HEK293 (cell line): ENCODE results near the gene SLAMF1.

ENCODE experiments used
- CTCF ChIA-PET: fragments of 350-600 bp; formaldehyde crosslinking; extraction: SDS; loops from one replicate; lab custom pipeline; 2021; ENCODE audit warnings: antibody characterized with exemption; lab: Yijun Ruan, JAX
- POLR2A ChIA-PET: fragments of 300-600 bp; formaldehyde crosslinking; extraction: SDS; loops from one replicate; lab custom pipeline; 2020; ENCODE audit warnings: antibody characterized with exemption, inconsistent platforms; lab: Yijun Ruan, JAX
- H3K27ac ChIP-seq: fragments of 200-500 bp; sonication (Bioruptor generic); 2 replicates; pipeline ENCODE4 v1.5.1; 2014; ENCODE audit warnings: low read depth, low read length, control low read depth, inconsistent platforms; ENCODE audit errors: extremely low read depth
- H3K36me3 ChIP-seq, 2 experiments: fragments of 200-500 bp in 1 of 2; sonication (Bioruptor generic) in 1 of 2; 1 replicate in 1 of 2; 2 replicates in 1 of 2; pipeline ENCODE4 v1.5.1; 2014 to 2017; ENCODE audit warnings: inconsistent platforms in 2 of 2, low read length in 2 of 2; ENCODE audit not compliant: control insufficient read depth in 2 of 2, insufficient read depth in 1 of 2
- H3K4me1 ChIP-seq: fragments of 200-500 bp; sonication (Bioruptor generic); 2 replicates; pipeline ENCODE4 v1.5.1; 2014; ENCODE audit warnings: mild to moderate bottlenecking, low read length, inconsistent platforms; ENCODE audit not compliant: control insufficient read depth, insufficient read depth
- H3K4me3 ChIP-seq: 2 replicates; pipeline ENCODE4 v1.5.1; 2011; ENCODE audit warnings: low read depth, mild to moderate bottlenecking, control low read depth, low read length, moderate library complexity
- H3K9me3 ChIP-seq: fragments of 200-500 bp; sonication (Bioruptor generic); 2 replicates; pipeline ENCODE4 v1.5.1; 2014; ENCODE audit warnings: low read depth, low read length, inconsistent platforms; ENCODE audit not compliant: control insufficient read depth, insufficient read depth
- CTCF ChIP-seq: fragments of 450-650 bp; formaldehyde crosslinking; IDR thresholded peaks from 2 replicates; pipeline ENCODE4 v1.5.1; 2016; ENCODE audit warnings: missing biosample characterization, missing genetic modification characterization
- KLF16 ChIP-seq: fragments of 450-650 bp; formaldehyde crosslinking; IDR thresholded peaks from 2 replicates; pipeline ENCODE4 v1.5.1; 2017; ENCODE audit warnings: missing biosample characterization, missing genetic modification characterization
- KLF7 ChIP-seq: fragments of 450-650 bp; formaldehyde crosslinking; IDR thresholded peaks from 2 replicates; pipeline ENCODE4 v1.5.1; 2016; ENCODE audit warnings: missing biosample characterization, missing genetic modification characterization, borderline replicate concordance
- KLF9 ChIP-seq: fragments of 450-650 bp; formaldehyde crosslinking; IDR thresholded peaks from 2 replicates; pipeline ENCODE4 v1.5.1; 2016; ENCODE audit warnings: missing biosample characterization, missing genetic modification characterization, low read depth
- SP7 ChIP-seq: fragments of 450-650 bp; formaldehyde crosslinking; IDR thresholded peaks from 2 replicates; pipeline ENCODE4 v1.5.1; 2016; ENCODE audit warnings: missing biosample characterization, missing genetic modification characterization
- YY1 ChIP-seq: fragments of 450-650 bp; formaldehyde crosslinking; IDR thresholded peaks from 2 replicates; pipeline ENCODE4 v1.5.1; 2018; ENCODE audit warnings: missing biosample characterization, missing genetic modification characterization
- ZNF133 ChIP-seq: fragments of 450-650 bp; formaldehyde crosslinking; IDR thresholded peaks from 2 replicates; pipeline ENCODE4 v1.5.1; 2016; ENCODE audit warnings: missing biosample characterization, missing genetic modification characterization
- ZNF140 ChIP-seq: fragments of 450-650 bp; formaldehyde crosslinking; IDR thresholded peaks from 2 replicates; pipeline ENCODE4 v1.5.1; 2016; ENCODE audit warnings: missing biosample characterization, missing genetic modification characterization
- ZNF202 ChIP-seq: fragments of 450-650 bp; formaldehyde crosslinking; IDR thresholded peaks from 2 replicates; pipeline ENCODE4 v1.5.1; 2016; ENCODE audit warnings: missing biosample characterization, missing genetic modification characterization, borderline replicate concordance
- ZNF211 ChIP-seq: fragments of 450-650 bp; formaldehyde crosslinking; IDR thresholded peaks from 2 replicates; pipeline ENCODE4 v1.5.1; 2016; ENCODE audit warnings: low read depth, missing biosample characterization, missing genetic modification characterization
- ZNF239 ChIP-seq: fragments of 450-650 bp; formaldehyde crosslinking; IDR thresholded peaks from 2 replicates; pipeline ENCODE4 v1.5.1; 2016; ENCODE audit warnings: missing biosample characterization, missing genetic modification characterization
- ZNF24 ChIP-seq: fragments of 450-650 bp; formaldehyde crosslinking; IDR thresholded peaks from 2 replicates; pipeline ENCODE4 v1.5.1; 2016; ENCODE audit warnings: missing biosample characterization, missing genetic modification characterization
- ZNF280C ChIP-seq: fragments of 450-650 bp; formaldehyde crosslinking; IDR thresholded peaks from 2 replicates; pipeline ENCODE4 v1.5.1; 2016; ENCODE audit warnings: missing biosample characterization, missing genetic modification characterization
- ZNF391 ChIP-seq: fragments of 450-650 bp; formaldehyde crosslinking; IDR thresholded peaks from 2 replicates; pipeline ENCODE4 v1.5.1; 2016; ENCODE audit warnings: low read depth, missing biosample characterization, missing genetic modification characterization, borderline replicate concordance
- ZNF513 ChIP-seq: fragments of 450-650 bp; IDR thresholded peaks from 2 replicates; pipeline ENCODE4 v1.5.1; 2018; ENCODE audit warnings: missing biosample characterization, missing genetic modification characterization
- ZNF548 ChIP-seq: fragments of 450-650 bp; formaldehyde crosslinking; IDR thresholded peaks from 2 replicates; pipeline ENCODE4 v1.5.1; 2016; ENCODE audit warnings: missing biosample characterization, missing genetic modification characterization
- ZNF585B ChIP-seq: fragments of 450-650 bp; formaldehyde crosslinking; IDR thresholded peaks from 2 replicates; pipeline ENCODE4 v1.5.1; 2016; ENCODE audit warnings: missing biosample characterization, missing genetic modification characterization
- ZNF677 ChIP-seq: fragments of 450-650 bp; IDR thresholded peaks from 2 replicates; pipeline ENCODE4 v1.5.0; 2018; ENCODE audit warnings: missing biosample characterization, mild to moderate bottlenecking, missing genetic modification characterization, moderate library complexity
- ZNF747 ChIP-seq: fragments of 450-650 bp; formaldehyde crosslinking; IDR thresholded peaks from 2 replicates; pipeline ENCODE4 v1.5.1; 2016; ENCODE audit warnings: missing biosample characterization, missing genetic modification characterization
- ZNF777 ChIP-seq: fragments of 450-650 bp; formaldehyde crosslinking; IDR thresholded peaks from 2 replicates; pipeline ENCODE4 v1.5.1; 2017; ENCODE audit warnings: missing biosample characterization, missing genetic modification characterization, borderline replicate concordance
- ZNF785 ChIP-seq: fragments of 450-650 bp; formaldehyde crosslinking; IDR thresholded peaks from 2 replicates; pipeline ENCODE4 v1.5.1; 2016; ENCODE audit warnings: missing biosample characterization, missing genetic modification characterization
- ZSCAN5A ChIP-seq: fragments of 450-650 bp; formaldehyde crosslinking; IDR thresholded peaks from 2 replicates; pipeline ENCODE4 v1.5.1; 2016; ENCODE audit warnings: missing biosample characterization, missing genetic modification characterization

SLAMF1 gene

GRCh38 chr1:160658814-160659193, 12.0 kb upstream of the SLAMF1 start (continued):
- TF ChIP-seq CTCF (tag by site-specific recombination): no peak

GRCh38 chr1:160658162-160658813, 11.4 kb upstream of the SLAMF1 start:
- H3K27ac ChIP-seq: no peak overlapping the region
- no peaks in the 10 kb centered on the region for H3K36me3 ChIP-seq
- ChIA-PET POLR2A (no interaction called here), CTCF (interaction anchor here (0.6 to 1.0 kb wide), 2 partner anchors 294 to 468 kb away, joined by 4 read pairs; no protein-coding TSS in a partner anchor)
- TF ChIP-seq KLF16: no peak
- no peak overlapping the region for H3K4me3 ChIP-seq
- H3K4me1 ChIP-seq: no peaks in the 10 kb centered on the region
- no peaks in the 10 kb centered on the region for H3K9me3 ChIP-seq

GRCh38 chr1:160657250-160657781, 10.5 kb upstream of the SLAMF1 start:
- Histone ChIP-seq H3K36me3 (no peaks in the 10 kb centered on the region), H3K4me3 (no peak overlapping the region), H3K27ac (no peak overlapping the region), H3K4me1 (no peaks in the 10 kb centered on the region), H3K9me3 (no peaks in the 10 kb centered on the region)
- ChIA-PET POLR2A (no interaction called here), CTCF (interaction anchor here (1.0 kb wide), 1 partner anchor 295 kb away, joined by 4 read pairs; no protein-coding TSS in a partner anchor)
- TF ChIP-seq YY1 (tag by site-specific recombination) (no peak), ZNF548 (tag by site-specific recombination) (no peak), ZNF140 (tag by site-specific recombination) (no peak), ZNF239 (tag by site-specific recombination) (no peak), ZNF747 (tag by site-specific recombination) (no peak), ZNF585B (tag by site-specific recombination) (no peak), ZNF513 (tag by site-specific recombination) (no peak), KLF7 (tag by site-specific recombination) (no peak)

- ChIA-PET CTCF (no interaction called here), POLR2A (no interaction called here)
- Histone ChIP-seq H3K9me3 (no peaks in the 10 kb centered on the region), H3K27ac (no peak overlapping the region), H3K4me1 (no peaks in the 10 kb centered on the region), H3K4me3 (no peak overlapping the region), H3K36me3 (no peaks in the 10 kb centered on the region)
- TF ChIP-seq SP7 (tag by site-specific recombination) (no peak), KLF9 (tag by site-specific recombination) (no peak), ZNF777 (no peak), ZNF202 (tag by site-specific recombination) (no peak), ZNF280C (tag by site-specific recombination) (no peak), ZNF548 (tag by site-specific recombination) (no peak), ZNF785 (no peak), ZNF133 (tag by site-specific recombination) (no peak), ZNF677 (no peak), ZNF211 (tag by site-specific recombination) (no peak), ZSCAN5A (tag by site-specific recombination) (no peak), ZNF391 (no peak), ZNF24 (tag by site-specific recombination) (no peak)
These were observed 9.9 kb upstream of the SLAMF1 start for GRCh38 chr1:160656737-160657136.
